Measurements from ENCODE around the gene NEK7. TPM values are rescaled to one million over a fixed set of nuclear protein-coding genes. Genes with fewer than 3 reads are reported as not detected.

The NEK7 gene
- total and polyA plus RNA-seq, 2 of the 8 experiments (the other 6 are each of a cell fraction or from before 2014, with no cell fraction given) = 5.1 to 10.0 TPM

DNA sequence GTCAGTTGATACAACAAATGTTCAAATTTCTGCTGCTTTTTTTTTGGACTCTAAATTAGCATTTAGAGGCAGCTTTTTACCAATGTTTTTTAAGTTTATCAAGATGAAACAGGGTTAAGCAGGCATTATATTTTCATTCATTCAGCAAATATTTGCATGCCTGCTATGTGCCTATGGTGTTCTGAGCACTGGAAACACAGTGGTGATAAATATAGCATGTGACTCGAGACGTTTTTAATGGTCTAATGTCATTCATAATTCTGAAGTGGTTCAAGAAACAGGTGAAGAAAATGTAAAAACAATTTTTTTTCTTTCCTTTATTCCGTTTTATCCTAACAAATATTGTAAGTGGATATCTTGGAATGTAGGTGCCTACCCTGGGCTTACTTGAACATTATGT is 26.8 kb downstream of the NEK7 start:
- Histone ChIP-seq H2BK12ac (ENCODE audit: low read depth, low read length) (no peak overlapping the region), H3K79me1 (ENCODE audit: low read depth, low read length) (0 out of 2 replicates have a peak, but pooled peaks cover 2% of the 10 kb centered on the region), H4K8ac (ENCODE audit: extremely low read depth, insufficient read depth, low read length) (no peak overlapping the region), H3K27me3 (replicated peaks in 1 of 4; ENCODE audit: control insufficient read depth in 3 of 4, extremely low read depth in 1 of 4, insufficient read depth in 3 of 4, low read length in 3 of 4) (no peaks in the 10 kb centered on the region), H2AFZ (ENCODE audit: low read length) (no peak overlapping the region), H4K5ac (ENCODE audit: insufficient read length, low read depth, low read length) (no peak overlapping the region), H2BK120ac (replicated peaks; ENCODE audit: low read depth, low read length) (no peak overlapping the region), H3K18ac (ENCODE audit: extremely low read depth, low read length) (no peak overlapping the region), H3K23me2 (ENCODE audit: low read depth, low read length) (no peaks in the 10 kb centered on the region; the same call in 1 of the 2 replicates), H2BK20ac (ENCODE audit: low read length) (no peak overlapping the region), H4K91ac (replicated peaks; ENCODE audit: insufficient read length, low read length) (no peak overlapping the region), H3K4me2 (ENCODE audit: insufficient read depth in 1 of 2, low read depth in 2 of 2, low read length in 2 of 2) (no peak overlapping the region), H2BK5ac (ENCODE audit: low read depth, low read length) (no peak overlapping the region), H3K4me3 (ENCODE audit: extremely low read depth in 1 of 4, insufficient read depth in 2 of 4, low read depth in 3 of 4, low read length in 4 of 4) (no peak overlapping the region), H3K4ac (replicated peaks; ENCODE audit: insufficient read length, low read depth, low read length) (no peak overlapping the region), H3K79me2 (ENCODE audit: control insufficient read depth in 1 of 2, insufficient read depth in 2 of 2, low read length in 2 of 2) (peaks cover 0 to 76% of the 10 kb centered on the region in 2 experiments; a peak in 3 of 4 replicates), H2BK15ac (ENCODE audit: low read length) (no peak overlapping the region), H3K9me3 (ENCODE audit: insufficient read depth in 2 of 2, low read depth in 1 of 2, low read length in 1 of 2) (no peaks in the 10 kb centered on the region), H3K14ac (ENCODE audit: insufficient read length) (no peak overlapping the region), H3K27ac (ENCODE audit: low read depth, low read length) (no peak overlapping the region), H2AK5ac (ENCODE audit: low read depth, low read length) (no peak overlapping the region), H3K23ac (ENCODE audit: insufficient read length) (no peak overlapping the region), H3K9ac (replicated peaks in 1 of 4; ENCODE audit: extremely low read depth in 1 of 4, low read depth in 3 of 4, low read length in 3 of 4) (no peak overlapping the region), H3K56ac (replicated peaks; ENCODE audit: insufficient read length, low read depth, low read length) (no peak overlapping the region), H4K20me1 (replicated peaks in 1 of 2; ENCODE audit: control insufficient read depth in 1 of 2, insufficient read depth in 2 of 2, low read length in 2 of 2) (peaks cover 0 to 1% of the 10 kb centered on the region in 2 experiments), H3K36me3 (ENCODE audit: control insufficient read depth in 2 of 4, insufficient read depth in 4 of 4, low read length in 3 of 4) (no peaks in the 10 kb centered on the region), H3K4me1 (replicated peaks in 1 of 4; ENCODE audit: control insufficient read depth in 3 of 4, insufficient read depth in 4 of 4, low read length in 3 of 4) (peaks cover 0 to 3% (median 1%) of the 10 kb centered on the region in 4 experiments; a peak in 1 of 7 replicates)
- no peak for FAIRE-seq
- CTCF ChIA-PET (ENCODE audit: partially characterized antibody) = no interaction called here
- DNase-seq (ENCODE audit: low read depth in 1 of 2, low spot score in 2 of 2) = no peak
- POLR2A ChIA-PET (ENCODE audit: partially characterized antibody) = no interaction called here
- 89% methylated on average over 3 of the region's 3 CpGs; no CpG with 5 or more reads in 1 of the 2 experiments for WGBS, 2 experiments (ENCODE audit: extremely low coverage in 1 of 2, insufficient coverage in 1 of 2, insufficient read length in 1 of 2, insufficient replicate concordance in 2 of 2, low coverage in 1 of 2, low lambda C conversion rate in 2 of 2, missing lambda C conversion rate in 1 of 2)
- TF ChIP-seq SIN3A (conservative IDR thresholded peaks at IDR 0.05 in 1 of 2, IDR thresholded peaks at IDR 0.05 in 1 of 2; ENCODE audit: low read depth in 1 of 2, low read length in 2 of 2) (no peak), SP4 (IDR thresholded peaks at IDR 0.05; ENCODE audit: low read length) (no peak), TCF12 (IDR thresholded peaks at IDR 0.05; ENCODE audit: low read depth, low read length) (no peak), GABPA (IDR thresholded peaks at IDR 0.05; ENCODE audit: borderline replicate concordance, insufficient read depth, low read length) (no peak), POU5F1 (IDR thresholded peaks at IDR 0.05; ENCODE audit: low read depth, low read length) (no peak), SAP30 (IDR thresholded peaks at IDR 0.05; ENCODE audit: insufficient read depth, insufficient replicate concordance, low read length) (no peak), HDAC2 (IDR thresholded peaks at IDR 0.05; ENCODE audit: borderline replicate concordance in 1 of 2, low read depth in 2 of 2, low read length in 2 of 2) (no peak), RAD21 (IDR thresholded peaks at IDR 0.05 in 1 of 2, conservative IDR thresholded peaks at IDR 0.05 in 1 of 2; ENCODE audit: low read depth in 2 of 2, low read length in 2 of 2) (no peak), EZH2 (IDR thresholded peaks at IDR 0.05; ENCODE audit: low read depth, low read length, severe bottlenecking) (no peak), SP1 (IDR thresholded peaks at IDR 0.05; ENCODE audit: low read depth, low read length) (no peak), CTBP2 (IDR thresholded peaks at IDR 0.05; ENCODE audit: borderline replicate concordance, insufficient read depth, insufficient read length, low read length) (no peak), JUN (IDR thresholded peaks at IDR 0.05; ENCODE audit: low read depth, low read length) (no peak), RFX5 (IDR thresholded peaks at IDR 0.05; ENCODE audit: borderline replicate concordance, low read depth, low read length) (no peak)

Measured in H1 (cell line).